HEK293 (cell line): Measurements from ENCODE around the gene BCKDHB.

Experiments used
- CTCF ChIA-PET: fragments of 350-600 bp; formaldehyde crosslinking; extraction: SDS; loops from one replicate; lab custom pipeline; 2021; ENCODE audit warnings: antibody characterized with exemption; lab: Yijun Ruan, JAX
- POLR2A ChIA-PET: fragments of 300-600 bp; formaldehyde crosslinking; extraction: SDS; loops from one replicate; lab custom pipeline; 2020; ENCODE audit warnings: antibody characterized with exemption, inconsistent platforms; lab: Yijun Ruan, JAX
- H3K27ac ChIP-seq: fragments of 200-500 bp; sonication (Bioruptor generic); 2 replicates; pipeline ENCODE4 v1.5.1; 2014; ENCODE audit warnings: low read depth, low read length, control low read depth, inconsistent platforms; ENCODE audit errors: extremely low read depth
- H3K36me3 ChIP-seq, 2 experiments: fragments of 200-500 bp in 1 of 2; sonication (Bioruptor generic) in 1 of 2; 1 replicate in 1 of 2; 2 replicates in 1 of 2; pipeline ENCODE4 v1.5.1; 2014 to 2017; ENCODE audit warnings: inconsistent platforms in 2 of 2, low read length in 2 of 2; ENCODE audit not compliant: control insufficient read depth in 2 of 2, insufficient read depth in 1 of 2
- H3K4me1 ChIP-seq: fragments of 200-500 bp; sonication (Bioruptor generic); 2 replicates; pipeline ENCODE4 v1.5.1; 2014; ENCODE audit warnings: mild to moderate bottlenecking, low read length, inconsistent platforms; ENCODE audit not compliant: control insufficient read depth, insufficient read depth
- H3K4me3 ChIP-seq: 2 replicates; pipeline ENCODE4 v1.5.1; 2011; ENCODE audit warnings: low read depth, mild to moderate bottlenecking, control low read depth, low read length, moderate library complexity
- H3K9me3 ChIP-seq: fragments of 200-500 bp; sonication (Bioruptor generic); 2 replicates; pipeline ENCODE4 v1.5.1; 2014; ENCODE audit warnings: low read depth, low read length, inconsistent platforms; ENCODE audit not compliant: control insufficient read depth, insufficient read depth
- GLIS1 ChIP-seq: fragments of 450-650 bp; formaldehyde crosslinking; IDR thresholded peaks from 2 replicates; pipeline ENCODE4 v1.5.1; 2016; ENCODE audit warnings: missing biosample characterization, missing genetic modification characterization
- TRIM28 ChIP-seq: IDR thresholded peaks from 2 replicates; pipeline ENCODE4 v1.6.1; 2011; ENCODE audit warnings: low read length, control low read depth, borderline replicate concordance
- YY1 ChIP-seq: fragments of 450-650 bp; formaldehyde crosslinking; IDR thresholded peaks from 2 replicates; pipeline ENCODE4 v1.5.1; 2018; ENCODE audit warnings: missing biosample characterization, missing genetic modification characterization
- ZBTB17 ChIP-seq: fragments of 450-650 bp; formaldehyde crosslinking; IDR thresholded peaks from 2 replicates; pipeline ENCODE4 v1.5.1; 2016; ENCODE audit warnings: missing biosample characterization, missing genetic modification characterization
- ZEB2 ChIP-seq: fragments of 450-650 bp; formaldehyde crosslinking; IDR thresholded peaks from 2 replicates; pipeline ENCODE4 v1.5.1; 2016; ENCODE audit warnings: missing biosample characterization, missing genetic modification characterization
- ZNF10 ChIP-seq: fragments of 450-650 bp; formaldehyde crosslinking; IDR thresholded peaks from 2 replicates; pipeline ENCODE4 v1.5.1; 2017; ENCODE audit warnings: missing biosample characterization, missing genetic modification characterization
- ZNF23 ChIP-seq: fragments of 450-650 bp; formaldehyde crosslinking; IDR thresholded peaks from 2 replicates; pipeline ENCODE4 v1.5.1; 2016; ENCODE audit warnings: missing biosample characterization, missing genetic modification characterization, borderline replicate concordance
- ZNF274 ChIP-seq, 2 experiments: fragments of 200-500 bp in 1 of 2; fragments of 450-650 bp in 1 of 2; sonication (Bioruptor generic) in 1 of 2; formaldehyde crosslinking in 1 of 2; IDR thresholded peaks; 2 replicates each; pipeline versions ENCODE4 v1.5.1 to v1.6.1; 2014 to 2016; ENCODE audit warnings: borderline replicate concordance in 1 of 2, inconsistent platforms in 1 of 2, low read length in 1 of 2, missing biosample characterization in 1 of 2, missing genetic modification characterization in 1 of 2
- ZNF362 ChIP-seq: fragments of 450-650 bp; formaldehyde crosslinking; IDR thresholded peaks from 2 replicates; pipeline ENCODE4 v1.5.1; 2016; ENCODE audit warnings: missing biosample characterization, missing genetic modification characterization
- ZNF394 ChIP-seq: fragments of 450-650 bp; formaldehyde crosslinking; IDR thresholded peaks from 2 replicates; pipeline ENCODE4 v1.5.1; 2016; ENCODE audit warnings: missing biosample characterization, missing genetic modification characterization, mild to moderate bottlenecking, moderate library complexity, borderline replicate concordance
- ZNF610 ChIP-seq: fragments of 450-650 bp; formaldehyde crosslinking; IDR thresholded peaks from 2 replicates; pipeline ENCODE4 v1.5.1; 2016; ENCODE audit warnings: missing biosample characterization, missing genetic modification characterization, borderline replicate concordance
- ZNF621 ChIP-seq: fragments of 450-650 bp; formaldehyde crosslinking; IDR thresholded peaks from 2 replicates; pipeline ENCODE4 v1.5.1; 2017; ENCODE audit warnings: missing biosample characterization, missing genetic modification characterization
- ZNF626 ChIP-seq: fragments of 450-650 bp; sonication (Bioruptor Pico); formaldehyde crosslinking; IDR thresholded peaks from 2 replicates; pipeline ENCODE4 v1.5.1; 2018; ENCODE audit warnings: missing biosample characterization, missing genetic modification characterization, inconsistent platforms
- ZNF658 ChIP-seq: fragments of 450-650 bp; formaldehyde crosslinking; IDR thresholded peaks from 2 replicates; pipeline ENCODE4; 2016; ENCODE audit warnings: missing biosample characterization, missing genetic modification characterization
- ZNF776 ChIP-seq: fragments of 450-650 bp; formaldehyde crosslinking; IDR thresholded peaks from 2 replicates; pipeline ENCODE4 v1.5.0; 2017; ENCODE audit warnings: missing biosample characterization, missing genetic modification characterization, borderline replicate concordance
- ZNF843 ChIP-seq: fragments of 450-650 bp; formaldehyde crosslinking; IDR thresholded peaks from 2 replicates; pipeline ENCODE4 v1.5.1; 2016; ENCODE audit warnings: missing biosample characterization, missing genetic modification characterization
- ZSCAN5A ChIP-seq: fragments of 450-650 bp; formaldehyde crosslinking; IDR thresholded peaks from 2 replicates; pipeline ENCODE4 v1.5.1; 2016; ENCODE audit warnings: missing biosample characterization, missing genetic modification characterization
- ZXDB ChIP-seq: fragments of 450-650 bp; formaldehyde crosslinking; IDR thresholded peaks from 2 replicates; pipeline ENCODE4 v1.5.1; 2016; ENCODE audit warnings: missing biosample characterization, missing genetic modification characterization
- TF ChIP-seq, protein P1 (sequence below): fragments of 450-650 bp; formaldehyde crosslinking; IDR thresholded peaks from 2 replicates; pipeline ENCODE4 v1.5.1; 2016; ENCODE audit warnings: missing biosample characterization, missing genetic modification characterization
- TF ChIP-seq, protein P2 (sequence below): fragments of 450-650 bp; formaldehyde crosslinking; IDR thresholded peaks from 2 replicates; pipeline ENCODE4 v1.5.1; 2016; ENCODE audit warnings: missing biosample characterization, missing genetic modification characterization
- TF ChIP-seq, protein P3 (sequence below): fragments of 450-650 bp; formaldehyde crosslinking; IDR thresholded peaks from 2 replicates; pipeline ENCODE4 v1.5.1; 2016; ENCODE audit warnings: missing biosample characterization, missing genetic modification characterization

Gene BCKDHB

GRCh38 chr6:80165819-80166218 lies 59.3 kb downstream of the BCKDHB start:
- H3K27ac ChIP-seq, result no peak overlapping the region
- POLR2A ChIA-PET, result no interaction called here
- no peak overlapping the region for H3K4me3 ChIP-seq
- CTCF ChIA-PET, result interaction anchor here (0.7 to 1.2 kb wide), 3 partner anchors 16 to 292 kb away, joined by 3 read pairs; no protein-coding TSS in a partner anchor
- TF ChIP-seq TRIM28 (no peak), ZNF626 (tag by site-specific recombination) (no peak), YY1 (tag by site-specific recombination) (no peak), ZEB2 (no peak), ZXDB (tag by site-specific recombination) (no peak), ZNF621 (tag by site-specific recombination) (no peak), ZNF843 (tag by site-specific recombination) (no peak), ZSCAN5A (tag by site-specific recombination) (no peak), ZNF362 (tag by site-specific recombination) (no peak), ZNF610 (tag by site-specific recombination) (no peak), ZNF23 (tag by site-specific recombination) (no peak), ZNF776 (tag by site-specific recombination) (no peak)
- TF ChIP-seq, protein P1, sequence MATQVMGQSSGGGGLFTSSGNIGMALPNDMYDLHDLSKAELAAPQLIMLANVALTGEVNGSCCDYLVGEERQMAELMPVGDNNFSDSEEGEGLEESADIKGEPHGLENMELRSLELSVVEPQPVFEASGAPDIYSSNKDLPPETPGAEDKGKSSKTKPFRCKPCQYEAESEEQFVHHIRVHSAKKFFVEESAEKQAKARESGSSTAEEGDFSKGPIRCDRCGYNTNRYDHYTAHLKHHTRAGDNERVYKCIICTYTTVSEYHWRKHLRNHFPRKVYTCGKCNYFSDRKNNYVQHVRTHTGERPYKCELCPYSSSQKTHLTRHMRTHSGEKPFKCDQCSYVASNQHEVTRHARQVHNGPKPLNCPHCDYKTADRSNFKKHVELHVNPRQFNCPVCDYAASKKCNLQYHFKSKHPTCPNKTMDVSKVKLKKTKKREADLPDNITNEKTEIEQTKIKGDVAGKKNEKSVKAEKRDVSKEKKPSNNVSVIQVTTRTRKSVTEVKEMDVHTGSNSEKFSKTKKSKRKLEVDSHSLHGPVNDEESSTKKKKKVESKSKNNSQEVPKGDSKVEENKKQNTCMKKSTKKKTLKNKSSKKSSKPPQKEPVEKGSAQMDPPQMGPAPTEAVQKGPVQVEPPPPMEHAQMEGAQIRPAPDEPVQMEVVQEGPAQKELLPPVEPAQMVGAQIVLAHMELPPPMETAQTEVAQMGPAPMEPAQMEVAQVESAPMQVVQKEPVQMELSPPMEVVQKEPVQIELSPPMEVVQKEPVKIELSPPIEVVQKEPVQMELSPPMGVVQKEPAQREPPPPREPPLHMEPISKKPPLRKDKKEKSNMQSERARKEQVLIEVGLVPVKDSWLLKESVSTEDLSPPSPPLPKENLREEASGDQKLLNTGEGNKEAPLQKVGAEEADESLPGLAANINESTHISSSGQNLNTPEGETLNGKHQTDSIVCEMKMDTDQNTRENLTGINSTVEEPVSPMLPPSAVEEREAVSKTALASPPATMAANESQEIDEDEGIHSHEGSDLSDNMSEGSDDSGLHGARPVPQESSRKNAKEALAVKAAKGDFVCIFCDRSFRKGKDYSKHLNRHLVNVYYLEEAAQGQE (tag by site-specific recombination), result no peak
- TF ChIP-seq, protein P2, sequence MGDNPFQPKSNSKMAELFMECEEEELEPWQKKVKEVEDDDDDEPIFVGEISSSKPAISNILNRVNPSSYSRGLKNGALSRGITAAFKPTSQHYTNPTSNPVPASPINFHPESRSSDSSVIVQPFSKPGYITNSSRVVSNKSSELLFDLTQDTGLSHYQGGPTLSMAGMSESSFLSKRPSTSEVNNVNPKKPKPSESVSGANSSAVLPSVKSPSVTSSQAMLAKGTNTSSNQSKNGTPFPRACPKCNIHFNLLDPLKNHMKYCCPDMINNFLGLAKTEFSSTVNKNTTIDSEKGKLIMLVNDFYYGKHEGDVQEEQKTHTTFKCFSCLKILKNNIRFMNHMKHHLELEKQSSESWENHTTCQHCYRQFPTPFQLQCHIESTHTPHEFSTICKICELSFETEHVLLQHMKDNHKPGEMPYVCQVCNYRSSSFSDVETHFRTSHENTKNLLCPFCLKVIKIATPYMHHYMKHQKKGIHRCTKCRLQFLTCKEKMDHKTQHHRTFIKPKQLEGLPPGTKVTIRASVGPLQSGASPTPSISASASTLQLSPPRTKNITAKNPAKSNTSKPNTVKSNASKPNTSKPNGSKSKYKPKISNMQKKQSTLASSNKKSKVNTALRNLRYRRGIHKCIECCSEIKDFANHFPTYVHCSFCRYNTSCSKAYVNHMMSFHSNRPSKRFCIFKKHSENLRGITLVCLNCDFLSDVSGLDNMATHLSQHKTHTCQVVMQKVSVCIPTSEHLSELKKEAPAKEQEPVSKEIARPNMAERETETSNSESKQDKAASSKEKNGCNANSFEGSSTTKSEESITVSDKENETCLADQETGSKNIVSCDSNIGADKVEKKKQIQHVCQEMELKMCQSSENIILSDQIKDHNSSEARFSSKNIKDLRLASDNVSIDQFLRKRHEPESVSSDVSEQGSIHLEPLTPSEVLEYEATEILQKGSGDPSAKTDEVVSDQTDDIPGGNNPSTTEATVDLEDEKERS (tag by site-specific recombination), result no peak
- TF ChIP-seq, all 188 proteins: peak for 0
- Histone ChIP-seq H3K4me1 (no peaks in the 10 kb centered on the region), H3K36me3 (peaks cover 0 to 4% of the 10 kb centered on the region in 2 experiments; a peak in 1 of 3 replicates), H3K9me3 (no peaks in the 10 kb centered on the region)

- Histone ChIP-seq H3K36me3 (peaks cover 3 to 4% of the 10 kb centered on the region in 2 experiments; a peak in 2 of 3 replicates), H3K4me3 (no peak overlapping the region), H3K4me1 (no peaks in the 10 kb centered on the region), H3K27ac (no peak overlapping the region), H3K9me3 (no peaks in the 10 kb centered on the region)
- CTCF ChIA-PET, result interaction anchor here (2.1 kb wide), 1 partner anchor 10 kb away, joined by 6 read pairs; no protein-coding TSS in a partner anchor
- POLR2A ChIA-PET, result no interaction called here
- TF ChIP-seq ZBTB17 (tag by site-specific recombination) (no peak), ZNF394 (tag by site-specific recombination) (no peak), ZNF10 (no peak), ZNF274 (IDR thresholded peaks at IDR 0.05; ENCODE audit: low read length) (no peak), ZNF274 (tag by site-specific recombination; IDR thresholded peaks at IDR 0.05; ENCODE audit: borderline replicate concordance) (no peak), ZNF658 (tag by site-specific recombination) (no peak), GLIS1 (tag by site-specific recombination) (no peak)
- TF ChIP-seq, protein P3, sequence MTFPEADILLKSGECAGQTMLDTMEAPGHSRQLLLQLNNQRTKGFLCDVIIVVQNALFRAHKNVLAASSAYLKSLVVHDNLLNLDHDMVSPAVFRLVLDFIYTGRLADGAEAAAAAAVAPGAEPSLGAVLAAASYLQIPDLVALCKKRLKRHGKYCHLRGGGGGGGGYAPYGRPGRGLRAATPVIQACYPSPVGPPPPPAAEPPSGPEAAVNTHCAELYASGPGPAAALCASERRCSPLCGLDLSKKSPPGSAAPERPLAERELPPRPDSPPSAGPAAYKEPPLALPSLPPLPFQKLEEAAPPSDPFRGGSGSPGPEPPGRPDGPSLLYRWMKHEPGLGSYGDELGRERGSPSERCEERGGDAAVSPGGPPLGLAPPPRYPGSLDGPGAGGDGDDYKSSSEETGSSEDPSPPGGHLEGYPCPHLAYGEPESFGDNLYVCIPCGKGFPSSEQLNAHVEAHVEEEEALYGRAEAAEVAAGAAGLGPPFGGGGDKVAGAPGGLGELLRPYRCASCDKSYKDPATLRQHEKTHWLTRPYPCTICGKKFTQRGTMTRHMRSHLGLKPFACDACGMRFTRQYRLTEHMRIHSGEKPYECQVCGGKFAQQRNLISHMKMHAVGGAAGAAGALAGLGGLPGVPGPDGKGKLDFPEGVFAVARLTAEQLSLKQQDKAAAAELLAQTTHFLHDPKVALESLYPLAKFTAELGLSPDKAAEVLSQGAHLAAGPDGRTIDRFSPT, result no peak
Observed at GRCh38 chr6:80170433-80170832, 64.0 kb downstream of the BCKDHB start.
